HepG2 (cell line): ENCODE results near the gene RHOT2. TPM values are rescaled to one million over a fixed set of nuclear protein-coding genes. Genes with fewer than 3 reads are reported as not detected.
A peak's percentile ranks its signal among the peaks of the same experiment; 100 is the strongest.

ENCODE experiments used
- ATAC-seq: fragments of 200-7000 bp; cut with Tn5 transposase; 3 replicates; pipeline ENCODE4 v1.9.1; 2020; ENCODE audit warnings: mild to moderate bottlenecking, moderate library complexity
- BruUV-seq: library from RNA; stranded (reverse); fragments of 400-500 nt; replicated peaks from 2 replicates; lab custom pipeline; 2021; lab: Mats Ljungman, UMichigan
- CTCF ChIA-PET: fragments of 300-600 bp; formaldehyde crosslinking; extraction: SDS; loops from one replicate; lab custom pipeline; 2021; ENCODE audit warnings: low total read pairs, inconsistent platforms, low intra/inter-chr PET ratio; lab: Yijun Ruan, JAX
- POLR2A ChIA-PET: fragments of 350-600 bp; sonication (Branson Sonifier 250); formaldehyde crosslinking; loops from one replicate; lab custom pipeline; 2020; ENCODE audit warnings: antibody characterized with exemption, inconsistent platforms; lab: Yijun Ruan, JAX
- DNase-seq: peaks from one replicate; pipeline ENCODE4 v3.0.0-alpha.2; 2015; ENCODE audit warnings: low spot score
- FAIRE-seq: peaks from 3 replicates; lab custom pipeline; 2011; peaks lifted over from hg19 to GRCh38; lab: Jason Lieb, UNC
- H2AFZ ChIP-seq: one replicate; pipeline ENCODE4 v1.6.1; 2011; ENCODE audit warnings: low read length, inconsistent platforms
- H3K27ac ChIP-seq: fragments of 300-600 bp; 3 replicates; pipeline ENCODE4 v1.8.0; 2011; ENCODE audit warnings: mixed run types, mild to moderate bottlenecking, mixed read lengths, low read length, inconsistent platforms; ENCODE audit not compliant: insufficient read depth; ENCODE audit errors: extremely low read length
- H3K27me3 ChIP-seq, 2 experiments: fragments of 200-600 bp in 1 of 2; 2 replicates in 1 of 2; 3 replicates in 1 of 2; pipeline versions ENCODE4 v1.6.0 to v1.8.0; 2011; ENCODE audit warnings: low read length in 2 of 2, mild to moderate bottlenecking in 2 of 2, moderate library complexity in 2 of 2, inconsistent platforms in 1 of 2; ENCODE audit not compliant: insufficient read depth in 2 of 2, control insufficient read depth in 1 of 2
- H3K36me3 ChIP-seq, 2 experiments: fragments of 200-600 bp in 1 of 2; replicated peaks in 1 of 2; 2 replicates in 1 of 2; 3 replicates in 1 of 2; pipeline versions ENCODE4 v1.5.1 to v1.8.0; 2011; ENCODE audit warnings: low read length in 2 of 2, inconsistent platforms in 1 of 2; ENCODE audit not compliant: insufficient read depth in 2 of 2, control insufficient read depth in 1 of 2
- H3K4me1 ChIP-seq: 2 replicates; pipeline ENCODE4 v1.5.1; 2012; ENCODE audit warnings: low read length, inconsistent platforms; ENCODE audit not compliant: insufficient read depth
- H3K4me2 ChIP-seq: 2 replicates; pipeline ENCODE4 v1.6.0; 2011; ENCODE audit warnings: low read depth, low read length, inconsistent platforms
- H3K4me3 ChIP-seq, 3 experiments: fragments of 200-600 bp in 1 of 3; sonication (generic), shearing (Covaris generic) in 1 of 3; replicated peaks in 1 of 3; 2 replicates each; pipeline ENCODE4 v1.5.1; 2011 to 2016; ENCODE audit warnings: low read length in 3 of 3, inconsistent platforms in 2 of 3, low read depth in 2 of 3, mild to moderate bottlenecking in 2 of 3, control low read depth in 1 of 3, mixed read lengths in 1 of 3; ENCODE audit not compliant: insufficient read depth in 1 of 3
- H3K79me2 ChIP-seq: one replicate; pipeline ENCODE4 v1.6.1; 2011; ENCODE audit warnings: low read length, inconsistent platforms; ENCODE audit not compliant: insufficient read depth
- H3K9ac ChIP-seq: 2 replicates; pipeline ENCODE4 v1.6.0; 2011; ENCODE audit warnings: mild to moderate bottlenecking, low read depth, low read length, inconsistent platforms; ENCODE audit not compliant: insufficient read depth
- H3K9me3 ChIP-seq: 2 replicates; pipeline ENCODE4 v1.5.1; 2012; ENCODE audit warnings: mild to moderate bottlenecking, low read length
- H4K20me1 ChIP-seq: 2 replicates; pipeline ENCODE4 v1.6.0; 2011; ENCODE audit warnings: inconsistent platforms, mild to moderate bottlenecking, low read length, moderate library complexity; ENCODE audit not compliant: insufficient read depth
- AGO2 ChIP-seq: fragments of 200-400 bp; formaldehyde crosslinking; optimal IDR thresholded peaks from 2 replicates; pipeline ENCODE3; 2017; ENCODE audit warnings: mild to moderate bottlenecking, low read depth, low read length, moderate library complexity
- HIC2 ChIP-seq: sonication (generic); formaldehyde crosslinking; IDR thresholded peaks from 2 replicates; pipeline ENCODE4 v1.9.0; 2022; ENCODE audit warnings: low read depth, missing genetic modification reagents
- MYC ChIP-seq: sonication (generic); formaldehyde crosslinking; IDR thresholded peaks from 2 replicates; pipeline ENCODE4 v1.9.0; 2021; ENCODE audit warnings: missing genetic modification reagents, borderline replicate concordance
- PATZ1 ChIP-seq: sonication (generic); formaldehyde crosslinking; IDR thresholded peaks from 2 replicates; pipeline ENCODE4 v1.4.0; 2020; ENCODE audit warnings: missing genetic modification reagents
- RBFOX2 ChIP-seq: fragments of 200-400 bp; formaldehyde crosslinking; IDR thresholded peaks from 2 replicates; pipeline ENCODE4 v1.6.1; 2017; ENCODE audit warnings: low read depth, mild to moderate bottlenecking, low read length
- UBTF ChIP-seq: sonication (generic); formaldehyde crosslinking; IDR thresholded peaks from 2 replicates; pipeline ENCODE4 v1.4.0; 2020; ENCODE audit warnings: mild to moderate bottlenecking, missing genetic modification reagents
- ZBTB20 ChIP-seq: sonication (generic); formaldehyde crosslinking; IDR thresholded peaks from 2 replicates; pipeline ENCODE4 v1.8.1; 2023; ENCODE audit warnings: missing genetic modification reagents, low read depth, mild to moderate bottlenecking, borderline replicate concordance
- WGBS: methylation state at CpG from one replicate; pipeline ENCODE4 v1.1.6; 2017; ENCODE audit warnings: low lambda C conversion rate; 5-methylcytosine and 5-hydroxymethylcytosine counted together
- in situ Hi-C: cut with HindIII; loops from 2 replicates; pipeline ENCODE4 v1.10.0; 2017; ENCODE audit warnings: low pct_unique_long_range_greater_than_20kb; ENCODE audit not compliant: extremely low pct_ligation_motif_present
- intact Hi-C: fragments of 100-400 bp; cut with micrococcal nuclease; formaldehyde crosslinking; loops from one replicate; pipeline ENCODE4 v1.10.0; 2022; ENCODE audit not compliant: unreplicated experiment
- polyA plus RNA-seq, 8 experiments: library from polyadenylated mRNA; depleted of rRNA in 3 of 8; stranded (reverse) in 7 of 8; unstranded in 1 of 8; fragments of >200 nt; fragmentation: Illumina TruSeq in 4 of 8; extraction: Trizol in 4 of 8; gene quantifications; 2 replicates each; pipeline versions ENCODE4 v1.2.1 to v1.2.3, GENCODE V29; 2011 to 2016; ENCODE audit warnings: low read depth in 4 of 8, missing spikeins in 1 of 8, mixed read lengths in 1 of 8; ENCODE audit not compliant: insufficient read depth in 1 of 8
- total RNA-seq, 5 experiments: library from RNA; depleted of rRNA; stranded (reverse); fragments of >200 nt; fragmentation: Illumina TruSeq; extraction: Trizol; gene quantifications; 2 replicates each; pipeline ENCODE4 v1.2.3, GENCODE V29; 2016; ENCODE audit warnings: low read depth in 1 of 5

RHOT2 gene
- total and polyA plus RNA-seq, 2 of the 13 experiments (the other 11 are each of a cell fraction or from before 2014, with no cell fraction given): 63.6 to 76.9 TPM

DNA sequence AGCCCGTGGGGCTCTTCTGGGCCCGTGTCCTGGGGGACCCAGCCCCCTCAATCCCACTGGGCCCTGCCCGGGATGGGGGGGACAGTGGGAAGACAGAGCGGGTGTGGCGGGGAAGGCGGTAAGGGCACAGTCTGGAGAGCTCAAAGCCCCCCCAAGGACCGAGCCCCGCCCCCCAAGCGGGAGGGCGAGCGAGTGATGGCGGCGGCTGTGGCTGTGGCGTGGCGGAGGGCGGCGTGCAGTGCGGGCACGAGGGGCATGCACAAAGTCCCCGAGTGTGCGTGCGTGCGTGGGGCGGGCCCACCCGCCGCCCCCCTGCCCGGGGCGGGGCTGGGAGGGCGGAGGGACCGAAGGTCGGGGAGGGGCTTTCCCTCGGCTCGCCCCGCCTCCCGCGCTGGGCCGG lies 25.8 kb downstream of the RHOT2 start:
- Histone ChIP-seq H3K27me3 (peaks cover 7 to 34% of the 10 kb centered on the region in 2 experiments), H3K36me3 (no peaks in the 10 kb centered on the region), H3K4me1 (peaks cover 23% of the 10 kb centered on the region), H3K27ac (no peak overlapping the region), H3K4me2 (peak overlapping the region; percentile 84), H4K20me1 (no peaks in the 10 kb centered on the region), H3K9ac (no peak overlapping the region), H2AFZ (no peak overlapping the region), H3K79me2 (peaks cover 2% of the 10 kb centered on the region), H3K9me3 (no peaks in the 10 kb centered on the region), H3K4me3 (peak overlapping the region in 2 of 3 experiments; percentile 20 to 69; a peak in 3 of 6 replicates)
- TF ChIP-seq RBFOX2: 0 out of 2 replicates have a peak, but pooled peaks have one; percentile 16
- no peak for TF ChIP-seq UBTF (CRISPR knock-in tag)
- 0 out of 2 replicates have a peak, but pooled peaks have one; percentile 18 for TF ChIP-seq PATZ1
- TF ChIP-seq AGO2: peak; percentile 40
- TF ChIP-seq ZBTB20 (CRISPR knock-in tag): no peak
- 0 out of 2 replicates have a peak, but pooled peaks have one; percentile 9 for TF ChIP-seq MYC (CRISPR knock-in tag)
- TF ChIP-seq HIC2 (CRISPR knock-in tag): 0 out of 2 replicates have a peak, but pooled peaks have one; percentile 6
- BruUV-seq: no TSS peak
- CTCF ChIA-PET: no interaction called here
- intact Hi-C loops (no loop called here), in situ Hi-C loops (no loop called here)
- ATAC-seq (no peak), FAIRE-seq (no peak), DNase-seq (no peak)
- POLR2A ChIA-PET: interaction anchor here (3.4 kb wide), 1 partner anchor 27 kb away, joined by 21 read pairs; the partner anchor contains the start of gene ANTKMT
- WGBS: 38% methylated on average over 6 of the region's 37 CpGs
